HepG2 (cell line): Measurements from ENCODE around the gene CDC42EP3.

Experiments
- POLR2A ChIP-seq, 2 experiments: IDR thresholded peaks; 2 replicates each; pipeline ENCODE4 v1.6.1; 2011; ENCODE audit warnings: low read depth in 2 of 2, low read length in 2 of 2, mild to moderate bottlenecking in 1 of 2, moderate library complexity in 1 of 2; ENCODE audit not compliant: insufficient read depth in 1 of 2
- YY1 ChIP-seq: IDR thresholded peaks from 2 replicates; pipeline ENCODE4 v1.6.1; 2011; ENCODE audit warnings: low read length, low read depth, moderate library complexity, mild to moderate bottlenecking; ENCODE audit not compliant: insufficient read depth, insufficient replicate concordance

DNA sequence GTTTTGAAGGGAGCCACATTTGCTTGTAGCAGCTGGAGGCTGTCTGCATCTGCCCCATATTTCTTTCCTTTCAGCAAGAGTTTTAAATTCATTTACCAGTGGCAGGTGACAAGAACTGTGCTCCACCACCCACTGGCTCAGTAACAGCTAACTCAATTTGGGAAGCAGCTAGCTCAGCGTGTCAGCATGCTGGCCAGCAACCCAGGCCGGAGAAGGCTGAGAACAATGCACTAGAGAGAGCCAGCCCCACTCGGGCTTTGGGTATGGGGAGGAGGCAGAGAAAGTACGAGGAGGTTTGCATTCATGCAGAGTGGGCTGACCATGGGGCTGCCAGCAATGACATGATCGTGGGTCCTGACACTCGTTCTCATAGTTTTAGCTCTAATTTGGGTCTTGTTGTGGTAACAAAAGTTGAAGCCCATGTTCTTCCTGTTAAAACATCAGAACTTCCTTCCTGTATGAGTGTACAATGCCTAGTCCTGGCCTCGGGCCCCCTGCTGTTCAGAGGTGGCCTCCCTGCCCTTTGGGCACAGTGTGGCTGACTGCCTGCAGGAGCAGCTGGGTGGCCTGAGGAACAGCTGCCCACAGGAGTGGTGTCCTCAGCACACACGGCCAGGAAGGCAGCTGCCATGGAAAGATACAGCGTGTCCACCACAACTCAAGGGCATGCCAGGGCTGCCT is 23.0 kb downstream of the CDC42EP3 start:
- TF ChIP-seq POLR2A (IDR thresholded peaks at IDR 0.05; ENCODE audit: insufficient read depth in 1 of 2, low read depth in 2 of 2, low read length in 2 of 2): no peak
- no peak for TF ChIP-seq YY1
